ENCODE measurements around the gene CWC22.
"Not testable (repeated sequence)": the region's sequence is repeated elsewhere in the genome, so short reads cannot be mapped to it uniquely, and the experiment has no call there.

Gene CWC22

GRCh38 chr2:180006231-180006630 is 866 bp downstream of the CWC22 start:
- Mint-ChIP-seq H3K4me1 (peaks cover 11% of the 10 kb centered on the region), H3K9me3 (no peaks in the 10 kb centered on the region), H3K27me3 (ENCODE audit: low read depth) (no peaks in the 10 kb centered on the region), H3K4me3 (peak overlapping the region; percentile 92 to 98 (median 97)), H3K27ac (peak overlapping the region; percentile 100), H3K36me3 (ENCODE audit: low read depth) (peaks cover 4% of the 10 kb centered on the region)
- TF ChIP-seq, protein P1, sequence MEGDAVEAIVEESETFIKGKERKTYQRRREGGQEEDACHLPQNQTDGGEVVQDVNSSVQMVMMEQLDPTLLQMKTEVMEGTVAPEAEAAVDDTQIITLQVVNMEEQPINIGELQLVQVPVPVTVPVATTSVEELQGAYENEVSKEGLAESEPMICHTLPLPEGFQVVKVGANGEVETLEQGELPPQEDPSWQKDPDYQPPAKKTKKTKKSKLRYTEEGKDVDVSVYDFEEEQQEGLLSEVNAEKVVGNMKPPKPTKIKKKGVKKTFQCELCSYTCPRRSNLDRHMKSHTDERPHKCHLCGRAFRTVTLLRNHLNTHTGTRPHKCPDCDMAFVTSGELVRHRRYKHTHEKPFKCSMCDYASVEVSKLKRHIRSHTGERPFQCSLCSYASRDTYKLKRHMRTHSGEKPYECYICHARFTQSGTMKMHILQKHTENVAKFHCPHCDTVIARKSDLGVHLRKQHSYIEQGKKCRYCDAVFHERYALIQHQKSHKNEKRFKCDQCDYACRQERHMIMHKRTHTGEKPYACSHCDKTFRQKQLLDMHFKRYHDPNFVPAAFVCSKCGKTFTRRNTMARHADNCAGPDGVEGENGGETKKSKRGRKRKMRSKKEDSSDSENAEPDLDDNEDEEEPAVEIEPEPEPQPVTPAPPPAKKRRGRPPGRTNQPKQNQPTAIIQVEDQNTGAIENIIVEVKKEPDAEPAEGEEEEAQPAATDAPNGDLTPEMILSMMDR (IDR thresholded peaks at IDR 0.05; ENCODE audit: unreplicated experiment in 3 of 3): no peak

- Mint-ChIP-seq H3K4me1 (peaks cover 11% of the 10 kb centered on the region), H3K4me3 (peak overlapping the region; percentile 92 to 98 (median 97))
- H3K27ac Mint-ChIP-seq; H3K27me3 Mint-ChIP-seq (ENCODE audit: low read depth); H3K9me3 Mint-ChIP-seq; H3K36me3 Mint-ChIP-seq (ENCODE audit: low read depth): not testable (repeated sequence)
These were observed 1.6 kb downstream of the CWC22 start for GRCh38 chr2:180005465-180005864.

- H3K4me1 Mint-ChIP-seq: peaks cover 11% of the 10 kb centered on the region
- no peaks in the 10 kb centered on the region for H3K27me3 Mint-ChIP-seq (ENCODE audit: low read depth)
- no peaks in the 10 kb centered on the region for H3K9me3 Mint-ChIP-seq
- peak overlapping the region; percentile 75 to 97 (median 80) for H3K4me3 Mint-ChIP-seq
- H3K27ac Mint-ChIP-seq: peak overlapping the region in 1 of 3 experiments; percentile 16
- TF ChIP-seq, protein P1 (IDR thresholded peaks at IDR 0.05; ENCODE audit: unreplicated experiment in 3 of 3): no peak
- H3K36me3 Mint-ChIP-seq (ENCODE audit: low read depth): peaks cover 4% of the 10 kb centered on the region
These were observed 2.4 kb downstream of the CWC22 start for GRCh38 chr2:180004731-180005130.

GRCh38 chr2:180003559-180003958 is 3.5 kb downstream of the CWC22 start:
- no peak overlapping the region for H3K27ac Mint-ChIP-seq

DNA sequence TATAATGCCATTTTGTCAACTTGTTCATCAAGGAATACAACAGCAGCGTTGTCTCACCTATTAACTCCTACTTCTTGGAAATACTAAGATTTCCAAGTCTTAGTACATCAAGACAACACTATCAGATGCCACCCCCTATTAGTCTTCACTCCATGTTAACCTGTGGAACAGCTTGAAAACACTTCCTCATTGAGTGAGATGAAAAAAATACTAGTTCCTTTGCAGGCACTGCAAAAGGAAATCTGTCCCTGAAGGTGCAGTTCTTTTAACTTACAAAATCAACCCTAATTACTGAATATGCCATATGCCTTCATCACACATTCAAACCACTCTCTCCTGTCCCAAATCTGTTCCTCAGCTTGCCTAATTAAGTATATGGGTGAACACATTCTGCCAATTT is 4.0 kb downstream of the CWC22 start:
- Mint-ChIP-seq H3K27ac (no peak overlapping the region), H3K27me3 (ENCODE audit: low read depth) (no peaks in the 10 kb centered on the region), H3K4me1 (peaks cover 11% of the 10 kb centered on the region), H3K36me3 (ENCODE audit: low read depth) (peaks cover 4% of the 10 kb centered on the region), H3K9me3 (no peaks in the 10 kb centered on the region), H3K4me3 (no peak overlapping the region)
- TF ChIP-seq, protein P1 (IDR thresholded peaks at IDR 0.05; ENCODE audit: unreplicated experiment in 3 of 3): no peak

More at GRCh38 chr2:180003559-180003958, 3.5 kb downstream of the CWC22 start:
- peaks cover 4% of the 10 kb centered on the region for H3K36me3 Mint-ChIP-seq (ENCODE audit: low read depth)
- no peaks in the 10 kb centered on the region for H3K9me3 Mint-ChIP-seq
- H3K27me3 Mint-ChIP-seq (ENCODE audit: low read depth): no peaks in the 10 kb centered on the region
- H3K4me1 Mint-ChIP-seq: peaks cover 11% of the 10 kb centered on the region
- TF ChIP-seq, protein P1 (IDR thresholded peaks at IDR 0.05; ENCODE audit: unreplicated experiment in 3 of 3): no peak
- peak overlapping the region; percentile 22 to 67 (median 44) for H3K4me3 Mint-ChIP-seq

- H3K27ac Mint-ChIP-seq: no peak overlapping the region
- H3K4me1 Mint-ChIP-seq: peaks cover 9% of the 10 kb centered on the region
- H3K36me3 Mint-ChIP-seq (ENCODE audit: low read depth): peaks cover 4% of the 10 kb centered on the region
- H3K27me3 Mint-ChIP-seq (ENCODE audit: low read depth): no peaks in the 10 kb centered on the region
- H3K4me3 Mint-ChIP-seq: peak overlapping the region; percentile 4 to 59 (median 13)
- no peaks in the 10 kb centered on the region for H3K9me3 Mint-ChIP-seq
- TF ChIP-seq, protein P1 (IDR thresholded peaks at IDR 0.05; ENCODE audit: unreplicated experiment in 3 of 3): no peak
These were observed 4.8 kb downstream of the CWC22 start for GRCh38 chr2:180002198-180002770.
